ENCODE data around the gene C1QTNF7.

C1QTNF7 gene

GRCh38 chr4:15457406-15458201 lies 29.8 kb downstream of the C1QTNF7 start:
- no peak for DNase-seq (ENCODE audit: low read depth, low spot score)

- DNase-seq (ENCODE audit: low read depth, low spot score): no peak
Measured at GRCh38 chr4:15458616-15459015, 30.8 kb downstream of the C1QTNF7 start.

DNA sequence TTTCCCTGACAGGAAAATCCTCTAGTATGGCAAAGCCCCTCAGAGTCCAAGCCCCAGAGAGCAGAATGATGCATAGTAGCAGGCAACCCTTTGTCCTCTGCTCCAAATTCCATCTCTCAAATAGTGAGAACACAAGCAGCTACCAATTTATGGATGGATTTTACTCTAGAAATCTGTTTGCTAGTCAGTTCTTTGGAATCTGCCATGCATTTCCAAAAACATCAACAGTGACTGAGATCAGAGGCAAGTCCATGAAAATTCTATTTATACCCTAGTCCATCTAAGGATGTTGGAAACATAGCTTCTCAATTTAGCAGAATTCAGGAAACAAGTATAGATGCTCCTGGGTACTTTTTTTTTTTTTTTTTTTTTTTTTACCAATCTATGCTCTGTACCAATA lies 31.9 kb downstream of the C1QTNF7 start:
- no peak for DNase-seq (ENCODE audit: low read depth, low spot score)

GRCh38 chr4:15466596-15466995 lies 38.8 kb downstream of the C1QTNF7 start:
- DNase-seq (ENCODE audit: low read depth, low spot score): no peak

GRCh38 chr4:15469402-15470127 lies 41.7 kb downstream of the C1QTNF7 start, which contains the start of gene CC2D2A:
Gene CC2D2A, plus strand, starts transcription at chr4:15469882. Its CDS starts 6,051 bp downstream, at chr4:15475933.
- DNase-seq (ENCODE audit: low read depth, low spot score): no peak

DNA sequence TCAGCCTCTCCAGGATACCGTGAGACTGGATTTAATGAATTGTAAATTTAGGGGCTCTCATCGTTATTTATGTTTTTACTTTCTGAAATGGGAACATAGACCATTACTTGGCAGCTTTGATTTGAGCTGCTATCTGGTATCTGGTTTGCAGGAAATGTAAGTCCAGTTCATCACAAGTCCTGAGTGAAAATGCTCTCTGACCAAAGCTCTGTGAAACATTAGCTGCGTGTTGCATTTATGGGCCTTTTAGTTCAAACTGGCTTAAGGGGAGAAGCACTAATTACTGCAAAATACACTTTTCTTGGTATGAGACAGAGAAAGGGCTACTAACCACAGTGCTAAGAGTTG lies 42.3 kb downstream of the C1QTNF7 start:
- DNase-seq (ENCODE audit: low read depth, low spot score): no peak

- DNase-seq (ENCODE audit: low read depth, low spot score): no peak
Measured at GRCh38 chr4:15476396-15476795, 48.6 kb downstream of the C1QTNF7 start.

- DNase-seq (ENCODE audit: low read depth, low spot score): no peak
Measured at GRCh38 chr4:15478724-15479088, 50.9 kb downstream of the C1QTNF7 start.

DNA sequence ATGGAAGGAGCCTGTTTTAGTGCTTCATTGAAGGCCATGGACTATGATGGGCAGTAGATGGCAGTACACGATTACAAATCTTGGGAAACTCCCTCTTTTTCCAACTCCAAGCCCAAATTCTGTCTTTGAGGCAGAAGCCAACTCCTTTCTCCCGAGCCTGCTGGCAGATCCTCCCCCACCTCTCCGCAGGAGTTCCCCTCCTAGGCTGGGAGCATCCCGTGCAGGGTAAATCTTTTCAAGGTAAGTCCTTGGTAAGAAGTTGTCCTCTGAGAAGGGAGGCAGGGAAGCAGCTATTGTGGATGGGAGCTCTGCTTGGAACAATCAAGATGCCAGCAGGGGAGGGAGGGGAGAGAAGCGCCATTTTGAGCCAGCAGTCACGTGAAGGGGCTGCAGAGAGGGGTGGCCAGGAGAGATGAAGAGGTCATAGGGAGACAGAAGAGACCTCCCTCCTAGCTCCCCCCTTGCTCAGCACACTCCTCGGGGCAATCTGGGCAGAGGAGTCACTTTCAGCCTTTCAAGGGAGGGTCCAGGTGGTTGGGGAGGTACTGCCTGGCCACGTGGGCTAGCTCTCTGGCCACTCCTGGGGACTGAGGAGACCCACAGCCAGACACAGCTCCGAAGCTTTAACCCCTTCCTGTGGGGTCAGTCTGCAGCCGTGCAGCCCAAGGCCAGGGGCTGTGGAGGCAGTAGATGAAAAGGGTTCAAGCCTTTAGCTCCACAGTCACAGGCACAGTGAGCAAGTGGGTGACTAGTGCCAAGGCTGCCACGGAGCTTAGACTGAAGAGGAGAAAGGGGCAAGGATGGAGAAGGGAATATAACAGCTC lies 51.5 kb downstream of the C1QTNF7 start:
- no peak for DNase-seq (ENCODE audit: low read depth, low spot score)

DNA sequence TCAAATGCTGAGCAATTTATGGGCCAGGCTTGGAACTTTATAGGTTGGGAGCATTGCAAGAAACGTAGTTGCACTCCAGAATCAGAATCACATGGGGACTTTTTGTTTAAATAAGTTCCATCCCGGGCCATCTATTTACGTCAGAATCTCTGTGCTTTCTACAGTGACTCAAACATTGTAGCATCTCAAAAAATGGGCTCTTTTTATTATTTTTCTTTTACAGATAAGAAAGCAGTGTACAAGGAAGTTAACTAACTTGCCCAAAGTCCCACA lies 52.0 kb downstream of the C1QTNF7 start:
- DNase-seq (ENCODE audit: low read depth, low spot score): no peak

- no peak for DNase-seq (ENCODE audit: low read depth, low spot score)
Measured at GRCh38 chr4:15481961-15482745, 54.3 kb downstream of the C1QTNF7 start.

DNA sequence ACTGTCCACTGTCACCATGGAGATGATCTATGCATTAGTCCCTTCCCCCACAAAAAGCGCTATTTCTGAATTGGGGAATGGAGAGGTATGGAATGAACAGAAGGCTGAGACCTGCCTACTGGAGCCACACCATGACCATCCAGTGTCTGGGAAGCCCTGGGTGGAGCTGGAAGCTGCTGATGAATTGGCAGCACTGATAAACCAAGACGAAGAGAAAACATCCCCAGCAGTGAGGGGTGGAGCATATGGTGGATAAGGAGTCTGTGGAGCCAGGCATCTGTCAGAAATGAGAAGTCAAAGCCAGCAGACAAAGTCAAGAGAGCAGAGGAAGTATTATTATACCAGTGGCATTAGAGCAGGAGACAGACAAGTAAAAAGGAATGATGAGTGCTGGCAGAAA lies 55.0 kb downstream of the C1QTNF7 start:
- no peak for DNase-seq (ENCODE audit: low read depth, low spot score)

- no peak for DNase-seq (ENCODE audit: low read depth, low spot score)
Measured at GRCh38 chr4:15488136-15488535, 60.3 kb downstream of the C1QTNF7 start.

- no peak for DNase-seq (ENCODE audit: low read depth, low spot score)
Measured at GRCh38 chr4:15488658-15489470, 61.0 kb downstream of the C1QTNF7 start.

- DNase-seq (ENCODE audit: low read depth, low spot score): no peak
Measured at GRCh38 chr4:15489551-15489950, 61.7 kb downstream of the C1QTNF7 start.

DNA sequence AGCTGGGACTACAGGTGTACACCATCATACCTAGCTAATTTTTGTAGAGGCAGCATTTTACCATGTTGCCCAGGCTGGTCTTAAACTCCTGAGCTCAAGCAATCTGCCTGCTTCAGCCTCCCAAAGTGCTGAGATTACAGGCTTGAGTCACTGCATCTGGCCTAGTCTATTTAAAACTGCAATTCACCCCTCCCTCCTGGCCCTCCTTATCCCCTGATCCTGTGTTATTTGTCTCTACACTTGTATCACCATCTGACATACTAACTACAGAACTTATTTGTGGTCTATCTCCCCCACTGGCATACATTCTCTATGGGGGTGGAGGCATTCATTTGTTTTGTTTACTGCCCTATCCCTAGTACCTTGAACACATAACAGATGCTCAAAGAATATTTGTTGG lies 65.6 kb downstream of the C1QTNF7 start:
- DNase-seq (ENCODE audit: low read depth, low spot score): no peak

- DNase-seq (ENCODE audit: low read depth, low spot score): no peak
Measured at GRCh38 chr4:15495621-15496020, 67.8 kb downstream of the C1QTNF7 start.
